Esophagus muscularis mucosa (tissue), 4 donors: ENCODE measurements around the gene LYPD6B. TPM values are rescaled to one million over a fixed set of nuclear protein-coding genes. Genes with fewer than 3 reads are reported as not detected.

ENCODE experiments used
- DNase-seq: peaks from one replicate; pipeline ENCODE4 v3.0.0-alpha.2; 2017; ENCODE audit errors: extremely low spot score
- H3K27ac ChIP-seq, 4 donors: fragments of 200-600 bp; sonication (generic); replicated peaks in 1 of 4; 1 replicate in 3 of 4; 2 replicates in 1 of 4; pipeline ENCODE4 v1.5.1; 2016 to 2019; ENCODE audit warnings: mild to moderate bottlenecking in 1 of 4
- H3K27me3 ChIP-seq, 4 donors: fragments of 200-600 bp; sonication (generic); one replicate each; pipeline versions ENCODE4 v1.5.1 to v1.6.0; 2016 to 2019
- H3K36me3 ChIP-seq, 4 donors: fragments of 200-600 bp; sonication (generic); one replicate each; pipeline ENCODE4 v1.5.1; 2016 to 2019
- H3K4me1 ChIP-seq, 4 donors: fragments of 200-600 bp; sonication (generic); one replicate each; pipeline ENCODE4 v1.5.1; 2016 to 2019
- H3K4me3 ChIP-seq, 4 donors: fragments of 200-600 bp; sonication (generic); 1 replicate in 2 of 4; 2 replicates in 2 of 4; pipeline ENCODE4 v1.5.1; 2016 to 2019; ENCODE audit warnings: mild to moderate bottlenecking in 4 of 4, moderate library complexity in 1 of 4
- H3K9me3 ChIP-seq, 4 donors: fragments of 200-600 bp; sonication (generic); 1 replicate in 3 of 4; 2 replicates in 1 of 4; pipeline ENCODE4 v1.5.1; 2016 to 2019
- EP300 ChIP-seq: sonication (generic); formaldehyde crosslinking; IDR thresholded peaks from one replicate; pipeline ENCODE4 v1.6.1; 2017; ENCODE audit warnings: antibody characterized with exemption
- POLR2A ChIP-seq: fragments of 450-650 bp; IDR thresholded peaks from one replicate; pipeline ENCODE4 v1.6.1; 2017; ENCODE audit warnings: antibody characterized with exemption, moderate library complexity, mild to moderate bottlenecking, low read depth
- POLR2AphosphoS5 ChIP-seq, 2 donors: sonication (generic); formaldehyde crosslinking; IDR thresholded peaks; one replicate each; pipeline ENCODE4 v1.6.1; 2017; ENCODE audit warnings: antibody characterized with exemption in 2 of 2
- WGBS: methylation state at CpG from one replicate; pipeline ENCODE4 v1.1.5; 2018; 5-methylcytosine and 5-hydroxymethylcytosine counted together
- intact Hi-C: fragments of 100-400 bp; cut with DNase I; formaldehyde crosslinking; loops from one replicate; pipeline ENCODE4 v1.15.1; 2023
- total RNA-seq, 4 donors: library from RNA; depleted of rRNA; stranded (reverse); fragments of >200 nt; gene quantifications; one replicate each; pipeline versions ENCODE4 v1.1.0 to v1.2.1, GENCODE V29; 2016
- TF ChIP-seq, protein P1 (sequence below), 3 experiments: fragments of 200-600 bp in 2 of 3; fragments of 450-650 bp in 1 of 3; sonication (generic) in 2 of 3; IDR thresholded peaks; one replicate each; pipeline ENCODE4 v1.5.1; 2017 to 2019; ENCODE audit warnings: antibody characterized with exemption in 3 of 3, mild to moderate bottlenecking in 2 of 3, moderate library complexity in 1 of 3

Gene LYPD6B
- total RNA-seq, 4 donors from 2014 or later: not detected

GRCh38 chr2:149119368-149119767 lies 80.9 kb downstream of the LYPD6B start:
- intact Hi-C loops: no loop called here
- H3K27me3 ChIP-seq: no peaks in the 10 kb centered on the region
- H3K9me3 ChIP-seq: no peaks in the 10 kb centered on the region
- TF ChIP-seq POLR2AphosphoS5 (IDR thresholded peaks at IDR 0.05): no peak
- TF ChIP-seq POLR2A: no peak
- no peak for TF ChIP-seq EP300
- TF ChIP-seq, protein P1, sequence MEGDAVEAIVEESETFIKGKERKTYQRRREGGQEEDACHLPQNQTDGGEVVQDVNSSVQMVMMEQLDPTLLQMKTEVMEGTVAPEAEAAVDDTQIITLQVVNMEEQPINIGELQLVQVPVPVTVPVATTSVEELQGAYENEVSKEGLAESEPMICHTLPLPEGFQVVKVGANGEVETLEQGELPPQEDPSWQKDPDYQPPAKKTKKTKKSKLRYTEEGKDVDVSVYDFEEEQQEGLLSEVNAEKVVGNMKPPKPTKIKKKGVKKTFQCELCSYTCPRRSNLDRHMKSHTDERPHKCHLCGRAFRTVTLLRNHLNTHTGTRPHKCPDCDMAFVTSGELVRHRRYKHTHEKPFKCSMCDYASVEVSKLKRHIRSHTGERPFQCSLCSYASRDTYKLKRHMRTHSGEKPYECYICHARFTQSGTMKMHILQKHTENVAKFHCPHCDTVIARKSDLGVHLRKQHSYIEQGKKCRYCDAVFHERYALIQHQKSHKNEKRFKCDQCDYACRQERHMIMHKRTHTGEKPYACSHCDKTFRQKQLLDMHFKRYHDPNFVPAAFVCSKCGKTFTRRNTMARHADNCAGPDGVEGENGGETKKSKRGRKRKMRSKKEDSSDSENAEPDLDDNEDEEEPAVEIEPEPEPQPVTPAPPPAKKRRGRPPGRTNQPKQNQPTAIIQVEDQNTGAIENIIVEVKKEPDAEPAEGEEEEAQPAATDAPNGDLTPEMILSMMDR (IDR thresholded peaks at IDR 0.05): no peak
- H3K36me3 ChIP-seq: no peaks in the 10 kb centered on the region
- H3K27ac ChIP-seq: no peak overlapping the region
- WGBS: 48% methylated on average over 6 of the region's 6 CpGs
- H3K4me3 ChIP-seq: no peak overlapping the region
- no peaks in the 10 kb centered on the region for H3K4me1 ChIP-seq
- DNase-seq: no peak

GRCh38 chr2:149122516-149122915 lies 84.0 kb downstream of the LYPD6B start:
- intact Hi-C loops: no loop called here
- no peak overlapping the region for H3K27ac ChIP-seq
- whole genome bisulfite sequencing: 80% methylated on average over 2 of the region's 2 CpGs

GRCh38 chr2:149125031-149125725 lies 86.7 kb downstream of the LYPD6B start:
- H3K4me3 ChIP-seq: no peak overlapping the region
- no peaks in the 10 kb centered on the region for H3K4me1 ChIP-seq
- intact Hi-C loops: no loop called here
- WGBS: 66% methylated on average over 6 of the region's 6 CpGs
- H3K36me3 ChIP-seq: no peaks in the 10 kb centered on the region
- no peak for DNase-seq
- no peaks in the 10 kb centered on the region for H3K27me3 ChIP-seq
- H3K9me3 ChIP-seq: no peaks in the 10 kb centered on the region
- no peak for TF ChIP-seq POLR2A
- H3K27ac ChIP-seq: no peak overlapping the region

More at GRCh38 chr2:149122516-149122915, 84.0 kb downstream of the LYPD6B start:
- no peaks in the 10 kb centered on the region for H3K9me3 ChIP-seq
- no peak for DNase-seq
- no peaks in the 10 kb centered on the region for H3K4me1 ChIP-seq
- H3K4me3 ChIP-seq: no peak overlapping the region
- no peaks in the 10 kb centered on the region for H3K36me3 ChIP-seq
- H3K27me3 ChIP-seq: no peaks in the 10 kb centered on the region
- TF ChIP-seq POLR2AphosphoS5 (IDR thresholded peaks at IDR 0.05) (no peak), EP300 (no peak), POLR2A (no peak)
- TF ChIP-seq, protein P1 (IDR thresholded peaks at IDR 0.05): no peak

DNA sequence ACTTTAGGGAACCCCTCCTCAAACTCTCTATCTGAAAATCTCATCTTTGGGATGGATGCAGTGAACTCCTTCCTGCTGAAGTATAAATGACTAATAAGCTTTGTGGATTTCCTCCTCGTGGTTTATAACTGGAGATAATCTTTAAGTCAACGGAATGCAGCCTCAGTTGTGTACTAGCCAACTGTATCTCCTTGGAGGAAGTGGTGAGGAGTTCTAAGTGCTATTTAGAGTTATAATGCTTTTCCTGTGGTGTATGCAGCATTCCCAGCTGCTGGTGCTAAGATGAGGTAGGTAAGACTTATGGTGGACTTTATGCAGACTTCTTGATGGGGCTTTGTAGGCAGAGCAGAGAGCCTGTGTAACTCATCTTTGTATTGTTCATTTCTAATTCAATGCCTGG lies 90.9 kb downstream of the LYPD6B start:
- H3K4me3 ChIP-seq: no peak overlapping the region
- no peaks in the 10 kb centered on the region for H3K4me1 ChIP-seq
- H3K27ac ChIP-seq: no peak overlapping the region
- no peak for DNase-seq
- H3K9me3 ChIP-seq: no peaks in the 10 kb centered on the region
- H3K36me3 ChIP-seq: no peaks in the 10 kb centered on the region
- 53% methylated on average over 2 of the region's 2 CpGs for WGBS
- no peak for TF ChIP-seq POLR2A
- intact Hi-C loops: no loop called here
- H3K27me3 ChIP-seq: no peaks in the 10 kb centered on the region

DNA sequence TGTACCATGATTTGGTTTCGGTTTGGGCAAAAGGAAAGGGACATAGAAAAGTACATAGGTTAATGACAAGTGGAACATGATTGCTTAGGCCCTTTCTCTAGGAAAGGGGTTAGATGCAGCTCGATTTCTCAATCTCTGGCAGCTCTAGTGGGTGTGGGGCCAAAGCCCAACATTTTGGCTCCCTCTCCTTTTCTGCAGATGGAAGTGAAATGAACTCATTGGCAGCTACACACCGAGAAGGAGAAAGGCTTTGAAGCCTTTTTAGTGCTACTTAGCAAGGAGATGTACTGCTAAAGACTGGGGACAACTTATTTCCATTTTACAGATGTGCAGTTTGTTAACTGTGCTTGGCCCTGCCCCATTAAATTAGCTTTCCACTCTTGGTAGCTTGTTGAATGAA lies 93.8 kb downstream of the LYPD6B start:
- TF ChIP-seq POLR2A (no peak), POLR2AphosphoS5 (IDR thresholded peaks at IDR 0.05) (no peak), EP300 (no peak)
- TF ChIP-seq, protein P1 (IDR thresholded peaks at IDR 0.05): no peak
- H3K4me3 ChIP-seq: no peak overlapping the region
- H3K36me3 ChIP-seq: no peaks in the 10 kb centered on the region
- no peaks in the 10 kb centered on the region for H3K9me3 ChIP-seq
- H3K4me1 ChIP-seq: no peaks in the 10 kb centered on the region
- no peaks in the 10 kb centered on the region for H3K27me3 ChIP-seq
- 62% methylated on average over 3 of the region's 3 CpGs for WGBS
- no peak overlapping the region for H3K27ac ChIP-seq
- intact Hi-C loops: no loop called here
- DNase-seq: no peak

- Histone ChIP-seq H3K9me3 (no peaks in the 10 kb centered on the region), H3K4me3 (no peak overlapping the region), H3K27ac (no peak overlapping the region), H3K4me1 (no peaks in the 10 kb centered on the region), H3K36me3 (no peaks in the 10 kb centered on the region), H3K27me3 (no peaks in the 10 kb centered on the region)
- DNase-seq: no peak
- intact Hi-C loops: no loop called here
- no peak for TF ChIP-seq POLR2AphosphoS5 (IDR thresholded peaks at IDR 0.05)
- no peak for TF ChIP-seq POLR2A
- TF ChIP-seq EP300: no peak
- TF ChIP-seq, protein P1 (IDR thresholded peaks at IDR 0.05): no peak
- WGBS: 77% methylated on average over 1 of the region's 1 CpG
Observed at GRCh38 chr2:149132901-149133300, 94.4 kb downstream of the LYPD6B start.
